Measurements from ENCODE around the gene FOXO6. TPM values are rescaled to one million over a fixed set of nuclear protein-coding genes. Genes with fewer than 3 reads are reported as not detected.
A peak's percentile ranks its signal among the peaks of the same experiment; 100 is the strongest.

FOXO6 gene
- total and polyA plus RNA-seq, 12 donors: 0.22 to 7.0 (median 1.2) TPM; not detected in 1

GRCh38 chr1:41417746-41418145 lies 56.5 kb downstream of the FOXO6 start:
- peaks cover 0 to 6% of the 10 kb centered on the region in 2 donors for H3K4me1 ChIP-seq (replicated peaks in 1 of 2)
- H3K36me3 ChIP-seq (replicated peaks in 1 of 2): no peaks in the 10 kb centered on the region
- WGBS, 4 donors: 55 to 76% (median 60%) methylated on average over 6 of the region's 6 CpGs
- intact Hi-C loops (cut with DNase I): loop anchor here (2.0 to 5.0 kb wide), 4 partner anchors 95 to 150 kb away; no protein-coding TSS in a partner anchor
- TF ChIP-seq CTCF (IDR thresholded peaks at IDR 0.05) (no peak), POLR2A (IDR thresholded peaks at IDR 0.05) (no peak)
- H3K27ac ChIP-seq: no peak overlapping the region
- H3K27me3 ChIP-seq: no peaks in the 10 kb centered on the region
- no peaks in the 10 kb centered on the region for H3K9me3 ChIP-seq (replicated peaks in 1 of 3)
- no peak overlapping the region for H3K4me3 ChIP-seq
- no peak for DNase-seq

GRCh38 chr1:41418857-41419583 lies 57.8 kb downstream of the FOXO6 start:
- no peaks in the 10 kb centered on the region for H3K27me3 ChIP-seq
- H3K9me3 ChIP-seq (replicated peaks in 1 of 3): no peaks in the 10 kb centered on the region
- H3K27ac ChIP-seq: peak overlapping the region in 3 of 5 donors; percentile 11 to 81 (median 54)
- TF ChIP-seq CTCF (IDR thresholded peaks at IDR 0.05) (peak in 2 of 6 experiments; percentile 11 to 17), POLR2A (IDR thresholded peaks at IDR 0.05) (no peak)
- 59 to 94% (median 62%) methylated on average over 7 to 16 of the region's 16 CpGs for WGBS, 4 donors
- no peak overlapping the region for H3K4me3 ChIP-seq
- DNase-seq: peak; percentile 76 to 93 (median 90)
- intact Hi-C loops (cut with DNase I): loop anchor here (5.0 kb wide), 3 partner anchors 97 to 152 kb away; no protein-coding TSS in a partner anchor
- H3K4me1 ChIP-seq (replicated peaks in 1 of 2): peaks cover 0 to 6% of the 10 kb centered on the region in 2 donors
- H3K36me3 ChIP-seq (replicated peaks in 1 of 2): no peaks in the 10 kb centered on the region

GRCh38 chr1:41419584-41420295 lies 58.5 kb downstream of the FOXO6 start:
- Histone ChIP-seq H3K9me3 (replicated peaks in 1 of 3) (no peaks in the 10 kb centered on the region), H3K27ac (peak overlapping the region in 1 of 5 donors; percentile 81), H3K36me3 (replicated peaks in 1 of 2) (no peaks in the 10 kb centered on the region), H3K4me1 (replicated peaks in 1 of 2) (peaks cover 0 to 6% of the 10 kb centered on the region in 2 donors), H3K27me3 (no peaks in the 10 kb centered on the region), H3K4me3 (no peak overlapping the region)
- TF ChIP-seq CTCF (IDR thresholded peaks at IDR 0.05) (no peak), POLR2A (IDR thresholded peaks at IDR 0.05) (no peak)
- intact Hi-C loops (cut with DNase I): loop anchor here (5.0 kb wide), 3 partner anchors 97 to 152 kb away; no protein-coding TSS in a partner anchor
- DNase-seq: no peak
- WGBS, 4 donors: 80 to 91% (median 90%) methylated on average over 3 to 8 of the region's 8 CpGs

GRCh38 chr1:41420351-41420750 lies 59.1 kb downstream of the FOXO6 start:
- 88 to 96% (median 92%) methylated on average over 3 to 4 of the region's 4 CpGs for WGBS, 4 donors
- DNase-seq: no peak
- Histone ChIP-seq H3K36me3 (replicated peaks in 1 of 2) (no peaks in the 10 kb centered on the region), H3K4me1 (replicated peaks in 1 of 2) (peaks cover 0 to 6% of the 10 kb centered on the region in 2 donors), H3K27ac (no peak overlapping the region), H3K27me3 (no peaks in the 10 kb centered on the region), H3K9me3 (replicated peaks in 1 of 3) (no peaks in the 10 kb centered on the region), H3K4me3 (no peak overlapping the region)
- no peak for TF ChIP-seq CTCF (IDR thresholded peaks at IDR 0.05)
- no peak for TF ChIP-seq POLR2A (IDR thresholded peaks at IDR 0.05)
- intact Hi-C loops (cut with DNase I): no loop called here
